SH-SY5Y (cell line): Measurements from ENCODE around the gene DYNC2H1.

ENCODE experiments used
- GATA2 ChIP-seq: IDR thresholded peaks from 2 replicates; pipeline ENCODE4 v1.6.1; 2011; ENCODE audit warnings: mild to moderate bottlenecking, low read depth, low read length
- GATA3 ChIP-seq: IDR thresholded peaks from 2 replicates; pipeline ENCODE4 v1.6.1; 2011; ENCODE audit warnings: low read depth, mild to moderate bottlenecking, low read length, moderate library complexity

- TF ChIP-seq GATA2 (no peak), GATA3 (no peak)
These were observed 172.1 kb downstream of the DYNC2H1 start for GRCh38 chr11:103281301-103281700.
